Bronchial epithelial cell (primary cell): ENCODE results near the gene PDCD10. TPM values are rescaled to one million over a fixed set of nuclear protein-coding genes. Genes with fewer than 3 reads are reported as not detected.

ENCODE experiments used
- DNase-seq: peaks from one replicate; pipeline ENCODE4 v3.0.0-alpha.2; 2010; ENCODE audit warnings: low read depth
- FAIRE-seq: peaks from 2 replicates; lab custom pipeline; 2011; peaks lifted over from hg19 to GRCh38; lab: Jason Lieb, UNC
- H3K27me3 ChIP-seq: 2 replicates; pipeline ENCODE4 v1.5.1; 2011; ENCODE audit warnings: low read length; ENCODE audit not compliant: control insufficient read depth, insufficient read depth
- H3K36me3 ChIP-seq: 2 replicates; pipeline ENCODE4 v1.5.1; 2011; ENCODE audit warnings: low read length; ENCODE audit not compliant: control insufficient read depth, insufficient read depth
- H3K4me3 ChIP-seq: 2 replicates; pipeline ENCODE4 v1.5.1; 2011; ENCODE audit warnings: mild to moderate bottlenecking, low read depth, low read length, control low read depth
- total RNA-seq: library from RNA; depleted of rRNA; stranded (reverse); fragments of >200 nt; gene quantifications from 2 replicates; pipeline ENCODE4 v1.2.1, GENCODE V29; 2014
- TF ChIP-seq, protein P1 (sequence below): IDR thresholded peaks from 2 replicates; pipeline ENCODE4 v1.5.1; 2011; ENCODE audit warnings: mild to moderate bottlenecking, moderate library complexity, low read length, control low read depth, inconsistent platforms; ENCODE audit not compliant: insufficient read depth, severe bottlenecking

PDCD10 gene
- total RNA-seq, result 83.2 and 131 TPM in 2 replicates

- Histone ChIP-seq H3K4me3 (peak within 1 kb of the TSS; percentile 85), H3K27me3 (no peaks in the 10 kb centered on the region), H3K36me3 (no peaks in the 10 kb centered on the region)
- TF ChIP-seq, protein P1, sequence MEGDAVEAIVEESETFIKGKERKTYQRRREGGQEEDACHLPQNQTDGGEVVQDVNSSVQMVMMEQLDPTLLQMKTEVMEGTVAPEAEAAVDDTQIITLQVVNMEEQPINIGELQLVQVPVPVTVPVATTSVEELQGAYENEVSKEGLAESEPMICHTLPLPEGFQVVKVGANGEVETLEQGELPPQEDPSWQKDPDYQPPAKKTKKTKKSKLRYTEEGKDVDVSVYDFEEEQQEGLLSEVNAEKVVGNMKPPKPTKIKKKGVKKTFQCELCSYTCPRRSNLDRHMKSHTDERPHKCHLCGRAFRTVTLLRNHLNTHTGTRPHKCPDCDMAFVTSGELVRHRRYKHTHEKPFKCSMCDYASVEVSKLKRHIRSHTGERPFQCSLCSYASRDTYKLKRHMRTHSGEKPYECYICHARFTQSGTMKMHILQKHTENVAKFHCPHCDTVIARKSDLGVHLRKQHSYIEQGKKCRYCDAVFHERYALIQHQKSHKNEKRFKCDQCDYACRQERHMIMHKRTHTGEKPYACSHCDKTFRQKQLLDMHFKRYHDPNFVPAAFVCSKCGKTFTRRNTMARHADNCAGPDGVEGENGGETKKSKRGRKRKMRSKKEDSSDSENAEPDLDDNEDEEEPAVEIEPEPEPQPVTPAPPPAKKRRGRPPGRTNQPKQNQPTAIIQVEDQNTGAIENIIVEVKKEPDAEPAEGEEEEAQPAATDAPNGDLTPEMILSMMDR, result peak; percentile 16
- FAIRE-seq, result no peak
- DNase-seq, result peak; percentile 99
These were observed at the start of gene PDCD10 for GRCh38 chr3:167734498-167735232. Gene PDCD10 (minus strand): TSS chr3:167734892. CDS start chr3:167720157, 14,735 bp downstream.

DNA sequence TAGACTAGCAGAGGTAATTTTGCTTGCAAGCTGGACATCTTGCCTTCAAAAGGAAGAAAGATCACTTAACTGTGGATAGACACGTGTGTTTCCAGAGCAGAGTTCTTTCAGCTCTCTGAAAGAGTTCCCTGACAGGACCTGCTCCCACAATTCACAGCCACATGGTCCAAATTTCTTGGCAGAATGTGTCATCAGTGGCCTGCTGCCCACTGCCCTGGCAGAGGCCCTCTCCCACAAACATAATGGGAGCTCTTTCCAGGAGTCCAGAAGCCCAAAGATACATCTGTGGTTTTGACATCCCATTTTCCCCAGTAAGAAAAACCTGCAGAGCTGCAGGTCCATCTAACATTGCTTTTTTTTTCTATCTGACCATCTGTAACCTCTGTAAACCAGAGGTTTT, 49.1 kb upstream of the PDCD10 start:
- Histone ChIP-seq H3K4me3 (no peak overlapping the region), H3K36me3 (no peaks in the 10 kb centered on the region), H3K27me3 (no peaks in the 10 kb centered on the region)
- TF ChIP-seq, protein P1, result no peak
- FAIRE-seq (no peak), DNase-seq (no peak)

GRCh38 chr3:167780214-167780883, 45.7 kb upstream of the PDCD10 start:
- H3K4me3 ChIP-seq, result no peak overlapping the region
- TF ChIP-seq, protein P1, result no peak
- no peak for FAIRE-seq
- no peaks in the 10 kb centered on the region for H3K36me3 ChIP-seq
- DNase-seq, result no peak
- no peaks in the 10 kb centered on the region for H3K27me3 ChIP-seq

DNA sequence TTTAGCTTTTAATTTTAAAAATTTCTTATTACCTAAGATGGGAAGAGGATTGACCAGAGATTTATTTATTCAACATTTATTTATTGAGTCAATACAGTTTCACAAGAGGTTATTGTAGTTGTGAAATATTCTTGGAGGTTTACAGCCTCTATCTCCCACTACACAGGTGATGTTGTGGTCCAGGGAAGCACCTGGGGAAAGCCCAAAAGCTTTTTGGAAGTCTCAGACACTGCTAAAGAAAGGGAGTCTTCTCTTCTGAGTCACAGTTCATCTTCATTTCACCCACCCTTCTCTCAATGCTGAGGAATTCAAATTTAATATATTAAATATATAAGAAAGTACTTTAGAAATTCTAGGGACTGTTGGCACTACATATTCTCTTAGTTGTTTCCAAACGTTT, 42.7 kb upstream of the PDCD10 start:
- TF ChIP-seq, protein P1, result no peak
- no peak for DNase-seq
- FAIRE-seq, result no peak
- H3K27me3 ChIP-seq, result no peaks in the 10 kb centered on the region
- H3K36me3 ChIP-seq, result no peaks in the 10 kb centered on the region
- no peak overlapping the region for H3K4me3 ChIP-seq

DNA sequence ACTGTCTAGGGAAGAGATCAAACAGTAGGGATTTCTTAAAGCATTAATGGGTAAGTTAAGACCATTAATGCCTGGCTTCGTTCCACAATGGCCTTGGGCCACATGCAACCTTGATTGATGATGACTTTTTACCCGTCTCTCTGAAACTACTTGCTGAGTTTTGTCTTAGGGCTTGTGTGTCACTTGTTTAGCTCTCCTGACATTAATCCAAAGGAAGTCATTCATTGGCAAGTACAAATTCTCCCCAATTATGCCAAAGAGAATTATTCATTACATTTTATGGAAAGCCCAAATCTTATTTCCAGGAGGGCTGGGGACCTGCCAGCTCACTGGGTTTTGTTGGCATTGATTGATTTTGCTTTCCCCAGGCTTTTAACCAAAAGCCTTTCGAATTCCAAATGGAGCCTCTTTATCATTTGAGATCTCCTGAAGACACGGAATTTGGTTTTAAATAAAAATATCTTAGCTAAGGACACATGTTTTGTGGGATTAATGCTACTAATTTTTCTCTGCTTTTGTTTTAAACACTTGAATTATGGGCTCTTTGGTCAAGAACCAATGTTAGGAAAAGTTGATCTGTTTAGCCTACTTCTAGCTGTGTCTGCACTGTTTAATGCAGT, 41.5 kb upstream of the PDCD10 start:
- H3K4me3 ChIP-seq, result no peak overlapping the region
- no peak for DNase-seq
- TF ChIP-seq, protein P1, result no peak
- no peaks in the 10 kb centered on the region for H3K36me3 ChIP-seq
- no peaks in the 10 kb centered on the region for H3K27me3 ChIP-seq
- no peak for FAIRE-seq
